Measurements from ENCODE around the gene ATP4A.

The ATP4A gene

DNA sequence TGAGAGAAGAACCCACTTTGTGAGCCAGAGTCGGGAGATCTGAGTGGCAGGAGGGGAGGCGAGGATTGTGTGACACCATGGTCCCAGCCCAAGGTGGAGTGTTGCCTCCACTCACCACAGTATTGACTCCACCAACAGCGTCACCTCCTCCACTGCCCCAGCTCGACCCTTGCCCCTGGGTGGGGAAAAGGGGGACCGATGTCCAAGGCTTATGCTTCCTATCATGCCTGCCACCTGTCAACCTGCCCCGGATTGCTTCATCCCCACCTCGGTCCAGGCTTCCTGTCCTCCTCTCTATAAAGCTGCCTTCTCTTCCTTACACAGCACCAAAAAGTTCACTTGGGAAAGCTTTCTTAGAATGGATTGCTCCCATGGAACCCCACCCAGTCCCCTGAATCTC lies 57.4 kb downstream of the ATP4A start:
- H3K27me3 ChIP-seq (ENCODE audit: control insufficient read depth in 1 of 2, insufficient read depth in 2 of 2, low read length in 2 of 2), result peaks cover 14 to 29% of the 10 kb centered on the region in 2 donors
- H3K9me3 ChIP-seq (ENCODE audit: control insufficient read depth in 1 of 2, low read length in 2 of 2), result no peaks in the 10 kb centered on the region
- H3K4me1 ChIP-seq (ENCODE audit: control insufficient read depth in 1 of 2, insufficient read depth in 2 of 2, low read length in 2 of 2), result peaks cover 16% of the 10 kb centered on the region in 2 donors
- H3K9ac ChIP-seq (ENCODE audit: low read depth in 1 of 2, low read length in 2 of 2), result no peak overlapping the region
- H3K4me3 ChIP-seq (ENCODE audit: low read depth in 1 of 2, low read length in 2 of 2), result no peak overlapping the region
- H3K27ac ChIP-seq (ENCODE audit: low read depth, low read length), result no peak overlapping the region
- no peaks in the 10 kb centered on the region for H3K36me3 ChIP-seq (ENCODE audit: control insufficient read depth in 1 of 2, insufficient read depth in 2 of 2, low read length in 2 of 2)

- Histone ChIP-seq H3K9ac (ENCODE audit: low read depth in 1 of 2, low read length in 2 of 2) (no peak overlapping the region), H3K27ac (ENCODE audit: low read depth, low read length) (no peak overlapping the region), H3K4me1 (ENCODE audit: control insufficient read depth in 1 of 2, insufficient read depth in 2 of 2, low read length in 2 of 2) (no peaks in the 10 kb centered on the region)
Measured at GRCh38 chr19:35502751-35503150, 60.7 kb downstream of the ATP4A start.

GRCh38 chr19:35501684-35502083 lies 61.8 kb downstream of the ATP4A start:
- no peaks in the 10 kb centered on the region for H3K9me3 ChIP-seq (ENCODE audit: control insufficient read depth in 1 of 2, low read length in 2 of 2)
- no peaks in the 10 kb centered on the region for H3K4me1 ChIP-seq (ENCODE audit: control insufficient read depth in 1 of 2, insufficient read depth in 2 of 2, low read length in 2 of 2)
- no peaks in the 10 kb centered on the region for H3K27me3 ChIP-seq (ENCODE audit: control insufficient read depth in 1 of 2, insufficient read depth in 2 of 2, low read length in 2 of 2)
- no peak overlapping the region for H3K27ac ChIP-seq (ENCODE audit: low read depth, low read length)
- H3K4me3 ChIP-seq (ENCODE audit: low read depth in 1 of 2, low read length in 2 of 2), result no peak overlapping the region
- H3K9ac ChIP-seq (ENCODE audit: low read depth in 1 of 2, low read length in 2 of 2), result no peak overlapping the region
- no peaks in the 10 kb centered on the region for H3K36me3 ChIP-seq (ENCODE audit: control insufficient read depth in 1 of 2, insufficient read depth in 2 of 2, low read length in 2 of 2)

More at GRCh38 chr19:35502751-35503150, 60.7 kb downstream of the ATP4A start:
- Histone ChIP-seq H3K9me3 (ENCODE audit: control insufficient read depth in 1 of 2, low read length in 2 of 2) (no peaks in the 10 kb centered on the region), H3K36me3 (ENCODE audit: control insufficient read depth in 1 of 2, insufficient read depth in 2 of 2, low read length in 2 of 2) (no peaks in the 10 kb centered on the region), H3K27me3 (ENCODE audit: control insufficient read depth in 1 of 2, insufficient read depth in 2 of 2, low read length in 2 of 2) (peaks cover 5% of the 10 kb centered on the region in 2 donors), H3K4me3 (ENCODE audit: low read depth in 1 of 2, low read length in 2 of 2) (no peak overlapping the region)

- no peak overlapping the region for H3K4me3 ChIP-seq (ENCODE audit: low read depth in 1 of 2, low read length in 2 of 2)
- H3K36me3 ChIP-seq (ENCODE audit: control insufficient read depth in 1 of 2, insufficient read depth in 2 of 2, low read length in 2 of 2), result no peaks in the 10 kb centered on the region
- no peak overlapping the region for H3K9ac ChIP-seq (ENCODE audit: low read depth in 1 of 2, low read length in 2 of 2)
- H3K4me1 ChIP-seq (ENCODE audit: control insufficient read depth in 1 of 2, insufficient read depth in 2 of 2, low read length in 2 of 2), result no peaks in the 10 kb centered on the region
- no peaks in the 10 kb centered on the region for H3K9me3 ChIP-seq (ENCODE audit: control insufficient read depth in 1 of 2, low read length in 2 of 2)
- H3K27ac ChIP-seq (ENCODE audit: low read depth, low read length), result no peak overlapping the region
- no peaks in the 10 kb centered on the region for H3K27me3 ChIP-seq (ENCODE audit: control insufficient read depth in 1 of 2, insufficient read depth in 2 of 2, low read length in 2 of 2)
Measured at GRCh38 chr19:35500611-35501010, 62.8 kb downstream of the ATP4A start.

Data from duodenal mucosa (tissue), 2 donors.